Measurements from ENCODE around the gene TEC.

TEC gene

GRCh38 chr4:48109413-48110263 is 160.0 kb downstream of the TEC start:
- Histone ChIP-seq H3F3A (ENCODE audit: insufficient read depth, low read length) (0 out of 2 replicates have a peak, but pooled peaks cover 3% of the 10 kb centered on the region), H3K4me3 (ENCODE audit: low read length) (no peak overlapping the region), H4K20me1 (ENCODE audit: insufficient read depth, low read length) (no peaks in the 10 kb centered on the region), H2AFZ (ENCODE audit: low read length) (no peak overlapping the region), H3K4me2 (ENCODE audit: low read depth, low read length) (no peak overlapping the region), H3K9me3 (replicated peaks; ENCODE audit: insufficient read depth, low read length) (no peaks in the 10 kb centered on the region), H3K4me1 (ENCODE audit: low read length) (no peaks in the 10 kb centered on the region), H3K36me3 (replicated peaks; ENCODE audit: insufficient read depth, low read length) (no peaks in the 10 kb centered on the region; the same call in 1 of the 2 replicates), H3K9me2 (replicated peaks; ENCODE audit: insufficient read depth, low read length) (no peaks in the 10 kb centered on the region), H3K27me3 (replicated peaks; ENCODE audit: insufficient read depth, low read length) (no peaks in the 10 kb centered on the region), H3K79me2 (ENCODE audit: low read length) (no peaks in the 10 kb centered on the region), H3K9ac (ENCODE audit: low read length) (no peak overlapping the region), H3K27ac (ENCODE audit: low read length) (no peak overlapping the region)
- TF ChIP-seq EZH2phosphoT487 (IDR thresholded peaks at IDR 0.05; ENCODE audit: low read length) (no peak), EZH2 (optimal IDR thresholded peaks at IDR 0.05; ENCODE audit: low read depth, low read length) (no peak), CTCF (IDR thresholded peaks at IDR 0.05; ENCODE audit: low read length) (peak; percentile 65)
- peak; percentile 66 for DNase-seq

GRCh38 chr4:48108309-48109073 is 161.1 kb downstream of the TEC start:
- Histone ChIP-seq H3K4me2 (ENCODE audit: low read depth, low read length) (no peak overlapping the region), H3K9me3 (replicated peaks; ENCODE audit: insufficient read depth, low read length) (no peaks in the 10 kb centered on the region), H3K4me1 (ENCODE audit: low read length) (peaks cover 4% of the 10 kb centered on the region; the same call in 1 of the 2 replicates), H2AFZ (ENCODE audit: low read length) (no peak overlapping the region), H3K36me3 (replicated peaks; ENCODE audit: insufficient read depth, low read length) (no peaks in the 10 kb centered on the region; the same call in 1 of the 2 replicates), H3K9ac (ENCODE audit: low read length) (no peak overlapping the region), H4K20me1 (ENCODE audit: insufficient read depth, low read length) (no peaks in the 10 kb centered on the region), H3F3A (ENCODE audit: insufficient read depth, low read length) (peaks cover 7% of the 10 kb centered on the region), H3K4me3 (ENCODE audit: low read length) (no peak overlapping the region), H3K79me2 (ENCODE audit: low read length) (no peaks in the 10 kb centered on the region), H3K9me2 (replicated peaks; ENCODE audit: insufficient read depth, low read length) (no peaks in the 10 kb centered on the region), H3K27ac (ENCODE audit: low read length) (no peak overlapping the region), H3K27me3 (replicated peaks; ENCODE audit: insufficient read depth, low read length) (no peaks in the 10 kb centered on the region)
- DNase-seq, result no peak
- TF ChIP-seq CTCF (IDR thresholded peaks at IDR 0.05; ENCODE audit: low read length), result no peak
- TF ChIP-seq EZH2phosphoT487 (IDR thresholded peaks at IDR 0.05; ENCODE audit: low read length), result no peak
- no peak for TF ChIP-seq EZH2 (optimal IDR thresholded peaks at IDR 0.05; ENCODE audit: low read depth, low read length)

- H4K20me1 ChIP-seq (ENCODE audit: insufficient read depth, low read length), result no peaks in the 10 kb centered on the region
- H3K9ac ChIP-seq (ENCODE audit: low read length), result no peak overlapping the region
- no peak for DNase-seq
- TF ChIP-seq CTCF (IDR thresholded peaks at IDR 0.05; ENCODE audit: low read length), result no peak
- no peak for TF ChIP-seq EZH2 (optimal IDR thresholded peaks at IDR 0.05; ENCODE audit: low read depth, low read length)
- no peak for TF ChIP-seq EZH2phosphoT487 (IDR thresholded peaks at IDR 0.05; ENCODE audit: low read length)
- no peak overlapping the region for H3K4me2 ChIP-seq (ENCODE audit: low read depth, low read length)
- peaks cover 8% of the 10 kb centered on the region for H3F3A ChIP-seq (ENCODE audit: insufficient read depth, low read length)
- H2AFZ ChIP-seq (ENCODE audit: low read length), result no peak overlapping the region
- H3K79me2 ChIP-seq (ENCODE audit: low read length), result no peaks in the 10 kb centered on the region
- H3K4me3 ChIP-seq (ENCODE audit: low read length), result no peak overlapping the region
- peaks cover 8% of the 10 kb centered on the region; the same call in 1 of the 2 replicates for H3K4me1 ChIP-seq (ENCODE audit: low read length)
- H3K9me2 ChIP-seq (replicated peaks; ENCODE audit: insufficient read depth, low read length), result no peaks in the 10 kb centered on the region
- no peak overlapping the region for H3K27ac ChIP-seq (ENCODE audit: low read length)
- H3K36me3 ChIP-seq (replicated peaks; ENCODE audit: insufficient read depth, low read length), result no peaks in the 10 kb centered on the region; the same call in 1 of the 2 replicates
- no peaks in the 10 kb centered on the region for H3K9me3 ChIP-seq (replicated peaks; ENCODE audit: insufficient read depth, low read length)
- no peaks in the 10 kb centered on the region for H3K27me3 ChIP-seq (replicated peaks; ENCODE audit: insufficient read depth, low read length)
These were observed 164.4 kb downstream of the TEC start for GRCh38 chr4:48105230-48105629.

All from MM.1S (cell line).